K562 (cell line): ENCODE results near the gene RITA1. TPM values are rescaled to one million over a fixed set of nuclear protein-coding genes. Genes with fewer than 3 reads are reported as not detected.

Source experiments
- CEBPG ChIP-seq, 3 experiments: fragments of 200-800 bp in 1 of 3; sonication (Bioruptor generic) in 1 of 3; sonication (generic) in 1 of 3; formaldehyde crosslinking in 1 of 3; IDR thresholded peaks in 2 of 3; conservative IDR thresholded peaks in 1 of 3; 2 replicates each; pipeline versions ENCODE4 v1.6.1 to v1.8.0; 2016 to 2022; ENCODE audit warnings: missing compliant biosample characterization in 2 of 3, missing genetic modification characterization in 2 of 3, mild to moderate bottlenecking in 1 of 3, missing genetic modification reagents in 1 of 3
- NFE2 ChIP-seq: IDR thresholded peaks from 2 replicates; pipeline ENCODE4 v1.6.1; 2014; ENCODE audit warnings: antibody characterized with exemption, low read depth
- NR2C1 ChIP-seq, 2 experiments: fragments of 450-650 bp; IDR thresholded peaks; 2 replicates each; pipeline ENCODE4 v1.6.1; 2017; ENCODE audit warnings: mild to moderate bottlenecking in 2 of 2, antibody characterized with exemption in 1 of 2, inconsistent platforms in 1 of 2, missing compliant biosample characterization in 1 of 2, missing genetic modification characterization in 1 of 2
- polyA plus RNA-seq, 8 experiments: library from polyadenylated mRNA; depleted of rRNA in 4 of 8; stranded (reverse) in 5 of 8; unstranded in 3 of 8; fragments of >200 nt; fragmentation: Nextera tagmentation in 2 of 8; fragmentation: Illumina TruSeq in 1 of 8; extraction: Ambion mirVana in 2 of 8; extraction: Trizol in 1 of 8; gene quantifications; 2 replicates each; pipeline versions ENCODE4 v1.2.1 to v1.2.3, GENCODE V29; 2011 to 2014; ENCODE audit warnings: inconsistent platforms in 1 of 8, missing spikeins in 1 of 8
- total RNA-seq, 7 experiments: library from RNA; depleted of rRNA in 6 of 7; stranded (reverse); fragments of >200 nt in 6 of 7; fragmentation: Illumina TruSeq in 2 of 7; extraction: Trizol in 2 of 7; gene quantifications; 2 replicates each; pipeline versions ENCODE4 v1.2.1 to v1.2.3, GENCODE V29; 2011 to 2021; ENCODE audit warnings: low replicate concordance in 1 of 7
- TF ChIP-seq, protein P1 (sequence below), 2 experiments: fragments of 450-650 bp; formaldehyde crosslinking in 1 of 2; IDR thresholded peaks; 2 replicates each; pipeline versions ENCODE4 v1.4.0 to v1.6.1; 2014 to 2020; ENCODE audit warnings: mild to moderate bottlenecking in 2 of 2, borderline replicate concordance in 1 of 2, low read depth in 1 of 2
- TF ChIP-seq, protein P2 (sequence below): sonication (generic); formaldehyde crosslinking; IDR thresholded peaks from 2 replicates; pipeline ENCODE4 v1.8.0; 2022; ENCODE audit warnings: missing genetic modification reagents, mild to moderate bottlenecking, borderline replicate concordance

Gene RITA1
- total and polyA plus RNA-seq, 9 of the 15 experiments (the other 6 are each of a cell fraction or from before 2014, with no cell fraction given): 2.8 to 40.4 (median 18.0) TPM

DNA sequence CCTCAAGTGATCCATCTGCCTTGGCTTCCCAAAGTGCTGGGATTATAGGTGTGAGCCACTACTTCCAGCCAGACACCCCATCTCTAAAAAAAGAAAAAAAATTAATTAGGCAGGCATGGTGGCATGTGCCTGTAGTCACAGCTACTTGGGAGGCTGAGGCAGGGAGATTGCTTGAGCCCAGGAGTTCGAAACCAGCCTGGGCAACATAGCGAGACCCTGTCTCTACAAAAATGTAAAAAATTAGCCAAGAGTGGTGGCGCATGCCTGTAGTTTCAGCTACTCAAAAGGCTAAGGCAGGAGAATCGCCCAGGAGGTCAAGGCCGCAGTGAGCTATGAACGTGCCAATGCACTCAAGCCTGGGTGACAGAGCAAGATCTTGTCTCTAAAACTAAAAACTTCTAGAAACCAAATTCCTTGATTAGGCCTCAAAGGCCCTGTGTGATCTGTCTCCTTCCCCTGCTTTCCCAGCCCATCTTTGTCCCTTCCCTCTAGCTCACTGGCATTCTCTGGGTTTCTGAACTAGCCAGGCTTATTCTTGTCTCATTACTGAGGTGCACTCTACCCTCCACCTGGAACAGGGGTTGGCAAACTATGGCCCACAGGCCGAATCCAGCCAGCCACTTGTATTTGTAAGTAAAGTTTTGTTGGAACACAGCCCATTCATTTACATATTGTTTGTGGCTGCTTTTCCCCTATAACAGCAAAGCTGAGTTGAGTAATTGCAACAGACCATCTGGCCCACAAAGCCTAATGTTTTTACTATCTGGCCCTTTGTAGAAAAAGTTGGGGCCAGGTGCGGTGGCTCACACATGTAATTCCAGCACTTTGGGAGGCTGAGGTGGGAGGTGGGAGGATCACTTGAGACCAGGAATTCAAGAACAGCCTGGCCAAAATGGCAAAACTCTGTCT lies 18.6 kb downstream of the RITA1 start (continued):
- TF ChIP-seq, protein P1, sequence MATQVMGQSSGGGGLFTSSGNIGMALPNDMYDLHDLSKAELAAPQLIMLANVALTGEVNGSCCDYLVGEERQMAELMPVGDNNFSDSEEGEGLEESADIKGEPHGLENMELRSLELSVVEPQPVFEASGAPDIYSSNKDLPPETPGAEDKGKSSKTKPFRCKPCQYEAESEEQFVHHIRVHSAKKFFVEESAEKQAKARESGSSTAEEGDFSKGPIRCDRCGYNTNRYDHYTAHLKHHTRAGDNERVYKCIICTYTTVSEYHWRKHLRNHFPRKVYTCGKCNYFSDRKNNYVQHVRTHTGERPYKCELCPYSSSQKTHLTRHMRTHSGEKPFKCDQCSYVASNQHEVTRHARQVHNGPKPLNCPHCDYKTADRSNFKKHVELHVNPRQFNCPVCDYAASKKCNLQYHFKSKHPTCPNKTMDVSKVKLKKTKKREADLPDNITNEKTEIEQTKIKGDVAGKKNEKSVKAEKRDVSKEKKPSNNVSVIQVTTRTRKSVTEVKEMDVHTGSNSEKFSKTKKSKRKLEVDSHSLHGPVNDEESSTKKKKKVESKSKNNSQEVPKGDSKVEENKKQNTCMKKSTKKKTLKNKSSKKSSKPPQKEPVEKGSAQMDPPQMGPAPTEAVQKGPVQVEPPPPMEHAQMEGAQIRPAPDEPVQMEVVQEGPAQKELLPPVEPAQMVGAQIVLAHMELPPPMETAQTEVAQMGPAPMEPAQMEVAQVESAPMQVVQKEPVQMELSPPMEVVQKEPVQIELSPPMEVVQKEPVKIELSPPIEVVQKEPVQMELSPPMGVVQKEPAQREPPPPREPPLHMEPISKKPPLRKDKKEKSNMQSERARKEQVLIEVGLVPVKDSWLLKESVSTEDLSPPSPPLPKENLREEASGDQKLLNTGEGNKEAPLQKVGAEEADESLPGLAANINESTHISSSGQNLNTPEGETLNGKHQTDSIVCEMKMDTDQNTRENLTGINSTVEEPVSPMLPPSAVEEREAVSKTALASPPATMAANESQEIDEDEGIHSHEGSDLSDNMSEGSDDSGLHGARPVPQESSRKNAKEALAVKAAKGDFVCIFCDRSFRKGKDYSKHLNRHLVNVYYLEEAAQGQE (IDR thresholded peaks at IDR 0.05; ENCODE audit: borderline replicate concordance): no peak
- TF ChIP-seq, protein P1 (CRISPR knock-in tag; IDR thresholded peaks at IDR 0.05; ENCODE audit: low read depth): no peak
- TF ChIP-seq NFE2 (peak; percentile 24; the same call in 1 of the 2 replicates), CEBPG (CRISPR knock-in tag; IDR thresholded peaks at IDR 0.05) (no peak), CEBPG (tag; conservative IDR thresholded peaks at IDR 0.05 in 1 of 2, IDR thresholded peaks at IDR 0.05 in 1 of 2) (peak in 1 of 2 experiments; percentile 7; a peak in 1 of 4 replicates), NR2C1 (IDR thresholded peaks at IDR 0.05) (no peak), NR2C1 (tag; IDR thresholded peaks at IDR 0.05) (0 out of 2 replicates have a peak, but pooled peaks have one; percentile 13)
- TF ChIP-seq, protein P2, sequence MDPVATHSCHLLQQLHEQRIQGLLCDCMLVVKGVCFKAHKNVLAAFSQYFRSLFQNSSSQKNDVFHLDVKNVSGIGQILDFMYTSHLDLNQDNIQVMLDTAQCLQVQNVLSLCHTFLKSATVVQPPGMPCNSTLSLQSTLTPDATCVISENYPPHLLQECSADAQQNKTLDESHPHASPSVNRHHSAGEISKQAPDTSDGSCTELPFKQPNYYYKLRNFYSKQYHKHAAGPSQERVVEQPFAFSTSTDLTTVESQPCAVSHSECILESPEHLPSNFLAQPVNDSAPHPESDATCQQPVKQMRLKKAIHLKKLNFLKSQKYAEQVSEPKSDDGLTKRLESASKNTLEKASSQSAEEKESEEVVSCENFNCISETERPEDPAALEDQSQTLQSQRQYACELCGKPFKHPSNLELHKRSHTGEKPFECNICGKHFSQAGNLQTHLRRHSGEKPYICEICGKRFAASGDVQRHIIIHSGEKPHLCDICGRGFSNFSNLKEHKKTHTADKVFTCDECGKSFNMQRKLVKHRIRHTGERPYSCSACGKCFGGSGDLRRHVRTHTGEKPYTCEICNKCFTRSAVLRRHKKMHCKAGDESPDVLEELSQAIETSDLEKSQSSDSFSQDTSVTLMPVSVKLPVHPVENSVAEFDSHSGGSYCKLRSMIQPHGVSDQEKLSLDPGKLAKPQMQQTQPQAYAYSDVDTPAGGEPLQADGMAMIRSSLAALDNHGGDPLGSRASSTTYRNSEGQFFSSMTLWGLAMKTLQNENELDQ (CRISPR knock-in tag): no peak
